HG03558 (cell line): ENCODE measurements around the gene LEKR1.
"Not testable (repeated sequence)": the region's sequence is repeated elsewhere in the genome, so short reads cannot be mapped to it uniquely, and the experiment has no call there.

Source experiments
- ATAC-seq: cut with Tn5 transposase; IDR thresholded peaks from one replicate; pipeline ENCODE4 v1.9.1; 2021; ENCODE audit warnings: moderate number of reproducible peaks; ENCODE audit not compliant: unreplicated experiment; ENCODE audit errors: extremely low read depth

The LEKR1 gene

DNA sequence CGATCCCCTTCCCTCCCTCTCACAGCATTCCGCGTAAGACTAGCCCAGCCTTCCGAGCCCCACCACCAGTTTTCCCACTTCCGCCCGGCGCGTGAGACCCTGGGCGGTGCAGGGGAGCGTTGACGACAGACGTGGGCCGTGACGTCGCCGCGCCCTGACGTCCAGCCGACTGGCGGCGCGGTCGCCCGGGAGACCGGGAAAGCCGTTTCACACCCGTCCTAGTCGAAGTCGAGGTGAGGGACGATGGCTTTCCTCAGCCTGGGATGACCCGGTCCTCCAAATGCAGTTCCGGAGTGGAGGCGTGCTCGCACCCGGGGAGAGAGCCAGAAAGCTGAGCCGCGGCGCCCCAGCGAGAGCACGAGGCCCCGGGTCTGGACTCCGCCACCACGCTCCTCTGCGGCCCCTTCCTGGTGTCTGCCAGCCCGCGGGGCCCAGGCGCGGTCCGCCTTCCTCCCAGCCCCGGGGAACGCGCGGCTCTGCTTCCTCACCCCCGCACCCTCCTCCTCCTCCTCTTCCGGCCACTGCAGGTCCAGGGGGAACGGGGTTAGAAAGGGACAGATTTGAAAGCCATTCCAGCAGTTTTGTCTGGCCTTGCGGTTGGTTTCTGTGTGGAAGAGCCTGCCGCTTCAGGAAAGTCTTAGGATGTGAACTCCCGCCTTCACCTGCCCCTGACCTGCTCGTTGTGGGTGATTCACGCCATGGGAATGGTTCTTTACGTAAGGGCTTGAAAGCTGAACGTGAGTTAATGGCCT is at the start of gene LEKR1:
LEKR1 (plus strand) TSS at position 210 of the 752 bp plus-strand sequence. CDS start 2,977 bp downstream, outside the sequence.
- ATAC-seq, result peak; percentile 82

DNA sequence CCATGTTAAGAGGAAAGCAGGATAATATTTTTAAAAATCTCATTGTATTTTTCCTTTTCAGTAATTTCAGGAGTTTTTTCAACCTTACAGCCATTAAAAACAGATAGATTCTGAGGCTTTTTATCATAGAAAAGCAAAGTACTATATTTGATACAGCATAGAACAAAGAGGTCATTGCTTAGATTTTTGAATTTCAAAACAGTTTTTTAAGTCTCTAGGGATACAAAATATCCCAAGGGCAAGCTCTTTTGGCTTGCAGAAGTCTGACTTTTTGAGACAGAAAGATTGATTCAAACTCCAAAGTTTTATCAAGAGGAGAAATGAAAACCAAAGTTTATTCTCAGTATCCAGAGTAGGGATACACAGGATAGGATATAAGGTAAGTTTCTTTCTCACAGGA is 49.3 kb upstream of the LEKR1 start:
- ATAC-seq, result no peak

DNA sequence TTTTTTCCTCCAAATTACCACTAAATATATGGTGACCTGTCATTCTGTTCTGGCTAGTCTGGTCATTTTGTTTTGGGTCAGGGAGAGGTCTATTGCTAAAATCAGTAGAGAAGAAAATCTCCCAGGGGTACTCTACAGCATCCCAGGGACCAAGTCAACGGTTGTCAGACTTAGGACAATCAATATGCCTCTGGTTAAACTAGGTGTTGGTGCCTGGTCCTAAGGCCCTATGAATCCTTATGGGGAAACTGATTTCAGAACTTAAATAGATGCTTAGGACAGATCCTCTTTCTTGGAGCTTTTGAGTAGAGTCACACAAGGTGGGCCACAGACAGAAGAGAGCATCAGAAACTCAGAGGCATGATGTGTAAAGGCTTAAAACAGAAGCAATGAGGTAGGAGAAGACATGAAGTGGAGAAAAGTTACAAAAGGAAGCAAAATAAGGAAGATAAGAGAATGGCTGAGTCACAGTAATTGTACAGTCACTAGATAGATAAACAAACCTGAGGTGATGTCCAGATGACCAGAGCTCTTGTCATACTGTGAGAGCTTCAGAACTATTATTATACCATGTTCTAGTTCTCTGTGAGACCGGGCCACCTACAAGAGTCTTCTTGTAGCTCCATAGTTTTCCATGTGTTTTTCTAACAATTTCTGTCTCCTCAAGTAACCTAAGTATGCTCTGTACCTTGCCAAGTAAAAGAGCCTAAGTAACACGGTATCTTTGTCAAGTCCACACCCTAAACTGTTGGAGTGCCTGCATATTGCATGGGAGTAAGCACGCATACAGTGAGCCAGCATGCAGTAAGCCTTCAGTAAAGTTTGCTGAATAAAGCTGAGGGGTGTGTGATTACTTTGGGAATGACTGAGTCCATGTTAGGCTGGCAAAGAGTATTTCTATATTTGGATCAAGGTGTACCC is 44.6 kb upstream of the LEKR1 start:
- no peak for ATAC-seq

DNA sequence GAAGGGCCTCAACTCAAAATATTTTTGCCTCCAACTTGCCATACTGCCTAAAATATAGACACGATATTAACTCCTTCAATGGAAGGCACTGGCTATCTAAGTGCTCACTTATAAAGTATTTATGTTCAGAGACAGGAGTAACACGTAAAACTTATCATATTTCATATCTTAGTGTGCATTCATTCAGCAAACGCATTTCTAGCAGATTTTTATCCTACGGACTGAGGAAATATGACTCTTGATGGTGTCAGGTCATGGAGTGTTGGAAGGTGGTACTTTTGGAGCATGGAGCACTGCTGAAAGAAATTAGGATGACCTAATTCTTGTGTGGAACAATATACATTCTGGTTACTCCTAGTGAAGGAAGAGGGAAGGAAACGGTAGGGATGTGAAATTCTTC is 43.8 kb upstream of the LEKR1 start:
- ATAC-seq, result no peak

DNA sequence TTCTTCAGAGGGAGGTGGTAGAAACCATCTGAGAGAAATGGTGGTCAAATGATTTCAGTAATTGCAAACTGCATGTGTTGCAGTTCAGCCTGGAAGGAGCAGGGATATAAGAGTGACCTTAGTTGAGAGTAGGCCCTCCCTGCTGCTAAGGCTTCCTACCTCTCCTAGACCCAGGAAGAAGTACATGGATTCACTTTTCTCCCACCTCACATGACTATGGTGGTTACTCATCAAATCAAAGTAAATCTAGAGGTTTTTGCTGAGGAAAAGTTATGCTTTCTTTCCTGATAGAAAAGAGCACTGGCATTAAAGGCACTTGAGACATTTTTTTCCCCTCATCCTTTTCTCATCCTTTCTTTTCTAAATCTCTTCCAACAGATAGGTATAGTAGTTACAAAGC is 43.2 kb upstream of the LEKR1 start:
- no peak for ATAC-seq

DNA sequence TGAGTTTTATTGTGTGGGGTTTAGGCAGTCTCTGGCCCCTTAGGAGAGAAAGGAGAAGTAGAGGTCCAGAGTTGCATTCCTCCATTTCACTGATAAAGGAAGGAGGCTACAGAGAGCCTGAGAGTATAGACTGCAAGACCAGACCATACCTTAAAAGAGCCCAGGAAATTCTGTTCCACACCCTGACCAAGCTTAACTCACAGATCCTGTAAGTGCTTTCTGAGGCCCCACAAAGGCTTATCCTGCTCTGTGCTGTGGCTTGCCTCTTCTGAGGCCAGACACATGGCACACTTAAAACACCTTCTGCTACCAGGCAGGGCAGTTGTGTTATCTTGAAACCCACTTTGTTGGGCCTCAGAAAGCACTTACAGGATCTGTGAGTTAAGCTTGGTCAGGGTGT is 39.2 kb upstream of the LEKR1 start:
- ATAC-seq, result no peak

DNA sequence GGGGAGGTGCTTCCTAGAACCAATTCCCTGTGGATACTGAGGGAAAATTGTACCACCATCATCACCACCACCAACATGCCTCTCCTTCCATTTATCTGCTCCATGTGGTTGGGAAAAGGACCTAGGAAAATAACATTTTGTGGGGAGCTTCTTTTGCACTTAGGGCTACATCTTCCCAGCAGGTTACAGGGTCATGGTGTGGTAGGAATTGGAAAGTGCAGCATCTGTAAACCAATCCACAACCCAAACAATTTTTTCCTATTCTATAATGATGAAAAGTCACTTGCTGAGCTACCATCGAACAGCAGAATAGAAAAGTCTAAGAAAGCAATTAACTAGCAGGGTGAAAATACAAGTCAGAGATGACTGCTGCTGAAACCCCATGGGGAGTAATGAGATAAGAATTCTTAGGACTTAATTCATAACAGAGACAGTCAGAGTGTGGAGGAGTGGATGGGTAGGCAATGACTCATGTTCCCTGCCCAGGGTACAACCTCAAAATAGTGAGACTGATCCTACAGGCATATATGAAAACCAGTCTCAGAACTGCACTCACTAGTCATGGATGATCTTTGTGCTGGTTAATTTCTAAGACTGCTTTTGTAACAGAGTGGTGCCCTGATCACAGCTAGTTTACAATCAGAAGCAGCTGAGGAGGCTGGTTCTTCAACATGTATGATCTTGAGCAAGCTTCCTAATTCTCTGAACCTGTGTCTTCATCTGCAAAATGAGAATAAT is 38.1 kb upstream of the LEKR1 start:
- peak; percentile 76 for ATAC-seq

DNA sequence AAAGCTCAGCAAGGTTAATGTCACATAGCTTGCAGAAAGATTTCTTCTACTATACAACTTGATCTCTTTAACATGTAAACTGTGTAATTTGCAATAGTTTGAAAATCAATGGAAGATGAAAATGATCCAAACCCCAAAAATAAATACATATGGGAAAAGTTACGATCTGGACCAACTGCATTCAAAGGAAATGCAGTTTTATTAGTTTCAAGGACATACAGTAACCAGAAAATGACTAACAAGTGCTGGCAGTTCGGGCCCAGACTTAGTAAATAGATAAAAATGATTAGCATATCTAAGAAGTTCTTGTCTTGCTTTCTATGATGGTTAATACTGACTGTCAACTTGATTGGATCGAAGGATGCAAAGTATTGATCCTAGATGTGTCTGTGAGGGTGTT is 37.3 kb upstream of the LEKR1 start:
- no peak for ATAC-seq

DNA sequence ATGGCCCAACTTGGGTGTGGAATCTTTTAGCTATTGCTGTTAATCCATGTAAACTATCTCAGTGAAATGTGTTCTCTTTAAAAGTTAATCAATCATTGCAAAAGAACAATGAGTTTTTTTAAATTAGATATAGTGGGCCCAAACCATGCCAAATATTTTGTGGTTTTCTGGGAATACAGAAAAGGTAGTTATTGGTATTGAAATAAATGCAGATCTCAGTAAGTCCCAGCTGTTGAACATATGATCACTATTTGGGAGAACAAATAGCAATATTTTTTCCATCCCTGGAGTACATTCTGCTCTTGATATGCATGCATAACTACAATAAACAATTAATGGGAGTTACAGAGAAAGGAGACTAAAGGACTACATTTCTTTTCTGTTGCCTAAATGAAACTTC is 36.0 kb upstream of the LEKR1 start:
- ATAC-seq, result no peak

DNA sequence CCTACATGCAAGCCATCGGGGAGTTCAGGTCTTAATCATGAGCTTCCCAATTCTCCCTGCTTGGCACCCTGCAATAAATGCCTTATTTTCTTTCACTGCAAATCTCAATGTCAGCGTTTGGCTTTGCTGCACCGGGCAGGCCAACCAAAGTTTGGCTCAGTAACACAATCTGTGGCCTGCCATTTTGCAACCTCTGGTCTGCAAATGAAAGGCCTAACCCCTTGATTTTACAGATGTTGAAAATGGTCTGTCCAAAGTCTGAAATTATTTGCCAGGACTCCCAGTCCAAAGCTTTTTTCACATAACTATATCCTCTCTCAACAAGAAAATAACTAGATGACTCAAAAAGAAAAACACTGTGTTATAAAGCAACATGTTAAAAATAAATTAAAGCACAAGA is 34.0 kb upstream of the LEKR1 start:
- no peak for ATAC-seq

DNA sequence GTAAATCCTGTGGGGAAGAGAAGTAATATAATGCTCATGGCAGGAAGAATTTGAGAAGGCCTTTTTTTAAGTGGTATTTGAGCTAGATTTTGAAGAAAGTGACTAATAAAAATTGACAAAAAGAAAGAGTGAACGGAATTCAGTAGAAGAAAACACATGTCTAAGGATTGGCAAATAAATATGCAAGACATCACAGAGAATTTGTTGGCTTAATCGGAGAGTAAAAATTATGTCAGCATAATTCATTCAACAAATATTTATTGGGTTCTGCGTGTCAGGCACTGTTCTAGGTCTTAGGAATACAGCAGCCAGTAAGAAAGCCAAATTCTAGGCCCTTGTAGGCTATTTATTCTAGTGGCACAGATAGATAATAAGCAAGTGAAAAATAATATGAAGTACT is 33.6 kb upstream of the LEKR1 start:
- no peak for ATAC-seq

DNA sequence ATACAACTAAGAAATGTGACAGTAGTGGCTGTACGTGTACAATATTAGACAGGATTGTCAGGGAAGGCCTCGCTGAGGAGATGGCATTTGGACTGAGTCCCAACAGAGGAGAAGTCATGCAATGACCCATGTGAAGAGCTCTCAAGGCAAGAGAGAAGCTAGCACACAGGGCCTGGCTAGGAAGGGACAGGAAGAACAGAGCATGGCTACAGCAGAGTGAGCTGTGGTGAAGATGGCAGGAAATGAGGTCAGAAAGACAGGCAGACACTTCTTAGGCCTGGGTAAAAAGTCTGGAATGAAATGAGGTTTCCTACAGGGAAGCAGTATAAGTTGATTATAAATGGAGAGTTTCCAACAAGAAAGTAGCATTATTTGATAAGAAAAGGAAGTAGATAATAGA is 33.2 kb upstream of the LEKR1 start:
- ATAC-seq, result no peak

DNA sequence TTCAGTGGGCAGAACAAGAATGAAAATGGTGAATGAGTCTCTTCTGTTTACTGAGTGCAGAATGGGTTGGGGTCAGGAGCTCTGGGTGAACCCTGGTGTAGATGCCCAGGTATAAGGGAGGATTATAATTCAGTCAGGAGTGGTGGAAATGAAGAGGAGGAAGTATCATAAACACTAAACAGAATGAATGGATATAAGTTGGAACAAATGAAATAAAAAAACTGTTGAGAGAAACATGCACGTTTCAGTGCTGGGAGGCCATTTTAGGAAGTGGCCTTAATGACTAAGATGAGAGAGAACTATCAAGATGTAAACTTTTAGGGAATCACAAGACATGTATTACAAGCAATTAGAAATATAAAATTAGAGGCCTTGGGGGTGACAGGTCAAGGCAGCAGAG is 32.8 kb upstream of the LEKR1 start:
- no peak for ATAC-seq

DNA sequence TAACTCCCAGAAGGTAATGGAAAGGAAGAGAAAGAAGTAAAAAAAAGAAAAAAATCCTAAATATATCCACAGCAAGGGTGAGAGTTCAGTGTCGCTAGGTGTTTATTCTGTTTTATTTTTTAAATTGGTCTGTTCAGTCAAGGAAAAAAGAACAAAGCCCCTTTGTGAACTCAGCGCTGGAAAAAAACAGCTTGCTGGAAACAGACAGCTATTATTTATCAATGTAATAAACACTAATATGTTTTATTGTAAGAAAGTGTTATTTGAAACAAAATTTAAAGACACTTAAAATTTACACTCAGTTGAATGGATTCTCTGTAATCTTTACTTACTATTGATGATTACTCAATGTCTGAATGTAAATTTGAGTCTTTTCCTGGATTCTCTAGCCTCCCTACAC is 32.3 kb upstream of the LEKR1 start:
- ATAC-seq, result no peak

DNA sequence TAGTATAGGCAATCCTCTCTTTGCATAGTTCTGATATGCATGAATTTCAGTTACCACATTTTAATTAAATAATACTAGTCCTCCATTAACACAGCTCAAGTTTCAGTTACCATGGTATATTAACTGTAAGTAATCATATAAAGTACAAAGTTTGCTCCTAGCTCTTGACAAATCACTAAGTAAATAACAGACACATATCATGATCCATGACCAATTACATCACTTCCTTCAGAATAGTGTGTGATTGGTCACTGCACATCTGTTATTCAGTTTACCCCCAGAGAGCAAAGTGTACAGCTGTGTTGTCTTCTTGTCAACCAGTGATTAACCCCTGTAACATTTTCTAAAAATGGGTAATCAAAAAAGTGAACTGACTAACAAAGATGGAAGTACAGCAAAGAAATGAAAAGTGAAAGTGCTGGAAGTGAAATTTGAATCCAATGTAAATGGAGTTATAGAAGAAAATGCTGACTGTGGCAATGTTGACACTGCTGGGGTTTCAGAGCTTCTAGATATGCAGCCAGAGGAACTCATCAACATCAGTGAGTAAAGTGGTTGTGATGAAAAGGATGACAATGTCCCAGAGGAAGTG is 30.2 kb upstream of the LEKR1 start:
- ATAC-seq, result no peak

DNA sequence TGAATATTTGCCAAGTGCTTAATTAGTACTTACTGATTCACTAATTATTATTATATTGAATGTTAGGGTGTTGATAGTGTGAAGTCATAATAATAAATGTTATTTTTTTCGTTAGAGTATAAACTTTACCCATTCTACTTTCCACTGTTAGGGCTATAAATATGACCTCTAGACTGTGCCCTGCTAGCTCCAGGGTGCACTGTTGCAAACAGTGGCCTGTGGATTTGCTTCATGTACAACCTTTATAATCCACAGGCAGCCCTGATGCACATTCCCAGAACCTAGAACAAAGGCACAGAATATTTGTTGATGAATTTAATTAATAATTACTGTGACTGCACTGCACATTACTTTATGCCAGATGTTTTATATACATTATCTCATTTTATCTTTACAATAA is 28.8 kb upstream of the LEKR1 start:
- ATAC-seq, result no peak

DNA sequence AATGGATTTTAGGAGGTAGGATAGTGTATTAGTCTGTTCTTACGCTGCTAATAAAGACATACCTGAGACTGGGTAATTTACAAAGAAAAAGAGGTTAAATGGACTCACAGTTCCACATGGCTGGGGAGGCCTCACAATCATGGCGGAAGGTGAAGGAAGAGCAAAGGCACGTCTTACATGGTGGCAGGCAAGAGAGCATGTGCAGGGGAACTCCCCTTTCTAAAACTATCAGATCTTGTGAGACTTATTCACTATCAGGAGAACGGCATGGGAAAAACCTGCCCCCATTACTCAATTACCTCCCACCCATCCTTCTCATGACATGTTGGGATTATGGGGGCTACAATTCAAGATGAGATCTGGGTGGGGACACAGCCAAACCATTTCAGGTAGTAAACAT is 25.9 kb upstream of the LEKR1 start:
- ATAC-seq, result not testable (repeated sequence)

DNA sequence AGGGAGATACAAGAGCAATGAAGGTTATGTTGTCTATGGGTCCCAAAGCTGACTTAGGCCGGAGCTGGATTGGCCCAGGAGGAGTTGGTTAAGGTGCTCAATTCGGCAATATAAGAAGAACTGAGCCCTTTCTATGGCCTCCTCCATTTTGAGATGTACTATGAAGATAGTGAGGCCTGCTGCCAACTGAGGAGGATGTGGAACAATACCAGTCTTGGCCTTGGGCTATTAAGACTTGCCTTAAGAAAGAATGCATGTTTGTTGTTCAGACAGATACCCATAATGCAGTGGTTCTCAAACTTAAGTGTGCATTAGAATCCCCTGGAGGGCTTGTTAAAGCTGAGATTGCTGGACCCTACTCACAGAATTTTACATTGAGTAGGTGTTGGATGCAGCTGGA is 24.4 kb upstream of the LEKR1 start:
- no peak for ATAC-seq

DNA sequence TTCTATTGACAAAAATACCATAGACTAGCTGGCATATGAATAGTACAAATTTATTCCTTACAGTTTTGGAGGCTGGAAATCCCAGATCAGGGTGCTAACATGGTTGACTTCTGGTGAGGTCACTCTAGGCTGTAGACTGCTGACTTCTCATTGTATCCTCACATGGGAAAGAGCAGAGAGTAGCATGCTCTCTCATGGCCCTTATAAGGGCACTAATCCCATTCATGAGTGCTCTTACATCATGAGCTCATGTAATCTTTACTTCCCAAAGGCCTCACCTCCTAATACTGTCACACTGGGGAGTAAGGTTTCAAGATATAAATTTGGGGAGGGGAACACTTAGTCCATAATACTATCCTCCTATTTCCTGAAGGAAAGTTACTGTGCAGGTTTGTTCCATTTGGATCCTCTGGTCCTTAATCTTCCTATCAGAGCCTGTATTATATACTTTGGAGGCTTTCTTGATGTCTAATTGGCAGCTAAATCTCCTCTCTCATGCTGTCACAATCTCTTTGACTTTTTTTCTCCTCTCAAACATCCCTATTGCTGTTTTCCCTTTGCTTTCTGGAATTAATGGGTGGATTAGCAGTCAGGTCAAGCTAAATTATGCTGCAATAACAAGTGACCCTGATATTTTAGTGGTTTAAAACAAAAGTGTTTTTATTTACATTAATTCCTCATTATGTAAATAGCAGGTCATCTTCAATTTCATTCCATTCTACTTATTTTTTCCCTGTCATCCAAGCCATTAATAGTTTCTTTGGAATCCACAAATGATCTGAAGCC is 23.1 kb upstream of the LEKR1 start:
- no peak for ATAC-seq
